RWPE1 (cell line): ENCODE results near the gene PSMF1.
"Not testable (repeated sequence)": the region's sequence is repeated elsewhere in the genome, so short reads cannot be mapped to it uniquely, and the experiment has no call there.

Source experiments
- CTCF ChIA-PET: fragments of 350-600 bp; sonication (Branson Sonifier 250); formaldehyde crosslinking; extraction: SDS; loops from one replicate; lab custom pipeline; 2021; lab: Yijun Ruan, JAX
- POLR2A ChIA-PET: fragments of 400-600 bp; formaldehyde crosslinking; extraction: SDS; loops from one replicate; lab custom pipeline; 2020; ENCODE audit warnings: antibody characterized with exemption; ENCODE audit not compliant: low non-redundant PET; lab: Yijun Ruan, JAX
- DNase-seq: peaks from one replicate; pipeline ENCODE4 v3.0.0; 2012; ENCODE audit warnings: low spot score
- H3K27ac ChIP-seq: fragments of 450-650 bp; 2 replicates; pipeline ENCODE4 v1.5.1; 2017
- CTCF ChIP-seq: fragments of 450-650 bp; conservative IDR thresholded peaks from 2 replicates; pipeline ENCODE4 v1.5.1; 2017; ENCODE audit warnings: low read depth, mild to moderate bottlenecking

Gene PSMF1

GRCh38 chr20:1137236-1137635, 18.8 kb downstream of the PSMF1 start:
- ChIA-PET CTCF (no interaction called here), POLR2A (no interaction called here)
- no peak overlapping the region for H3K27ac ChIP-seq
- DNase-seq = no peak
- TF ChIP-seq CTCF = no peak

GRCh38 chr20:1144401-1145172, 26.2 kb downstream of the PSMF1 start:
- ChIA-PET POLR2A (no interaction called here), CTCF (no interaction called here)
- no peak for DNase-seq
- no peak for TF ChIP-seq CTCF
- H3K27ac ChIP-seq = no peak overlapping the region

- POLR2A ChIA-PET = interaction anchor here (0.6 kb wide), 1 partner anchor 56 kb away, joined by 3 read pairs; the partner anchor contains the start of gene C20orf202
- H3K27ac ChIP-seq = no peak overlapping the region
- no peak for DNase-seq
- no peak for TF ChIP-seq CTCF
- CTCF ChIA-PET = no interaction called here
Observed at GRCh38 chr20:1146957-1147356, 28.6 kb downstream of the PSMF1 start.

GRCh38 chr20:1149812-1150211, 31.4 kb downstream of the PSMF1 start:
- H3K27ac ChIP-seq, POLR2A ChIA-PET, DNase-seq: not testable (repeated sequence)
- CTCF ChIA-PET = interaction anchor here (0.7 kb wide), 1 partner anchor 40 kb away, joined by 5 read pairs; no protein-coding TSS in a partner anchor

GRCh38 chr20:1150218-1150617, 31.8 kb downstream of the PSMF1 start:
- ChIA-PET POLR2A (no interaction called here), CTCF (interaction anchor here (0.7 kb wide), 2 partner anchors 40 to 79 kb away, joined by 3 to 5 read pairs; no protein-coding TSS in a partner anchor)
- TF ChIP-seq CTCF = no peak
- H3K27ac ChIP-seq = no peak overlapping the region
- DNase-seq = peak; percentile 22

- no peak overlapping the region for H3K27ac ChIP-seq
- DNase-seq = no peak
- CTCF ChIA-PET = interaction anchor here (0.7 to 0.8 kb wide), 2 partner anchors 44 to 78 kb away, joined by 3 read pairs; no protein-coding TSS in a partner anchor
- TF ChIP-seq CTCF = no peak
- POLR2A ChIA-PET = no interaction called here
Observed at GRCh38 chr20:1150968-1151367, 32.6 kb downstream of the PSMF1 start.

- no peak overlapping the region for H3K27ac ChIP-seq
- TF ChIP-seq CTCF = no peak
- ChIA-PET POLR2A (no interaction called here), CTCF (interaction anchor here (0.6 kb wide), 1 partner anchor 176 kb away, joined by 4 read pairs; no protein-coding TSS in a partner anchor)
- DNase-seq = no peak
Observed at GRCh38 chr20:1154226-1154625, 35.8 kb downstream of the PSMF1 start.
